Activated effector memory CD4-positive, alpha-beta T cell treated with anti-CD3 and anti-CD28 coated beads, Interleukin-2, amount 50 U/mL, for 16 hours (primary cell): ENCODE measurements around the gene TRIM51G.
"Not testable (repeated sequence)": the region's sequence is repeated elsewhere in the genome, so short reads cannot be mapped to it uniquely, and the experiment has no call there.

Experiments used
- DNase-seq: peaks from one replicate; pipeline ENCODE4 v3.0.0-alpha.2; 2020

The TRIM51G gene, protein sequence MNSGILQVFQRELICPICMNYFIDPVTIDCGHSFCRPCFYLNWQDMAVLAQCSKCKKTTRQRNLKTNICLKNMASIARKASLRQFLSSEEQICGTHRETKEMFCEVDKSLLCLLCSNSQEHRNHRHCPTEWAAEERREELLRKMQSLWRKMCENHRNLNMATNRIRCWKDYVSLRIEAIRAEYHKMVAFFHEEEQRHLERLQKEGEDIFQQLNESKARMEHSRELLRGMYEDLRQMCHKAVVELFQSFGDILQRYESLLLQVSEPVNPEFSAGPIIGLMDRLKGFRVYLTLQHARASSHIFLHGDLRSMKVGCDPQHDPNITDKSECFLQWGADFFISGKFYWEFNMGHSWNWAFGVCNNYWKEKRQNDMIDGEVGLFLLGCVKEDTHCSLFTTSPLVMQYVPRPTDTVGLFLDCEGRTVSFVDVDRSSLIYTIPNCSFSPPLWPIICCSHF

DNA sequence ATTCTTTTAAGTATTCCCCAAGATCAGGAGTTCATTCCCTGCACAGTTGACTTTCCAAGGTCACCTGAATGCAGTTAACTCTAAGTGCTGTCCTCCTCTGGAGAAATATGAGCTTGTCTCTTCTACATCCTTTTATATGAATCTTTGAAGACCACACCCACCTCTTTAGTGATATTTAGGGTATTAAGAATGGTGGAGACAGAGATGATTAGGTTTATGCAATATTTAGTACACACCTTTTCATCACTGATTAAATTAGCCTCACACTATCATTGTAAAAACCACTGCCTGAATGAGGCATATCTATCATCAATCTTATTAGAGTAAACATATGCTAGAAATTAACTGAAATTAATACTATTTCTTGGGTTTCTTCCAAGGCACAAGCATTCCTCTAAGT, at the start of gene TRIM51G:
Gene TRIM51G, minus strand, starts transcription at position 101 of the 400 bp plus-strand sequence. CDS start 2,190 bp downstream, outside the sequence.
- not testable (repeated sequence) for DNase-seq

DNA sequence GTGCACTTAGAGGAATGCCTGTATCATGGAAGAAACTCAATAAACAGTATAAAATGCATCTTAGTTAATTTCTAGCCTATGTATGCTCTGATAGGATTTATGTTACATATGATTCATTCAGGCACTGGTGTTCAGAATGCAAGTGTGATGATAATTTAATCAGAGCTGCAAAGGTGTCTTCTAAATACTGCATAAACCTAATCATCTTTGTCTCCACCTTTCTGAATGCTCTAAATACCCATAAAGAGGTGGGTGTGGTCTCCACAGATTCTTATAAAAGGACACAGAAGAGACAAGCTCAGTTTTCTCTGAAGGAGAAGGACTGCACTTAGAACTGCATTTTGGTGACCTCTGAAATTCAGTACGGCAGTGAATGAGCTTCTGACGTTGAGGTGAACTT, 44.8 kb upstream of the TRIM51G start, which contains the start of gene TRIM49B:
Gene TRIM49B, plus strand, starts transcription at position 301 of the 400 bp plus-strand sequence. CDS start 2,777 bp downstream, outside the sequence.
- DNase-seq: not testable (repeated sequence)

DNA sequence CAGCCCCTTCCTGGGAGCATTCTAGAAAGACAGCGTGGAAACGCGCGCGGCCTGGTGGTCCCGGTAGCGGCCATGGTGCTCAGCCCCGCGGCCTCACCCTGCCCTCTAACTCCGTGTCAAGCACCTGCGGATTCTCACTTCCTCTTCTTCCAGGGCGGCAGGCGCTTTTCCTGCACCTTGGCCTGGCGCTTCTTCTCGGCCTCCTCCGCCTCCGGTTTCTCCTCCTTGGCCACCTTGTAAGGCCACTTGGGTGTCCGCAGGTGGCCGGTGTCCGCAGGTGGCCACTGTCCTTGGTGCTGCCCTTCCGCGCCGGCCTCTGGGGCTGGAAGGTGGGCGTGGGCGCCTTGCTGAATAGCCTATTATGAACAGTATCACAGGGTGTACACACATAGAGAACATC, 15.1 kb downstream of the TRIM51G start:
- DNase-seq: not testable (repeated sequence)

DNA sequence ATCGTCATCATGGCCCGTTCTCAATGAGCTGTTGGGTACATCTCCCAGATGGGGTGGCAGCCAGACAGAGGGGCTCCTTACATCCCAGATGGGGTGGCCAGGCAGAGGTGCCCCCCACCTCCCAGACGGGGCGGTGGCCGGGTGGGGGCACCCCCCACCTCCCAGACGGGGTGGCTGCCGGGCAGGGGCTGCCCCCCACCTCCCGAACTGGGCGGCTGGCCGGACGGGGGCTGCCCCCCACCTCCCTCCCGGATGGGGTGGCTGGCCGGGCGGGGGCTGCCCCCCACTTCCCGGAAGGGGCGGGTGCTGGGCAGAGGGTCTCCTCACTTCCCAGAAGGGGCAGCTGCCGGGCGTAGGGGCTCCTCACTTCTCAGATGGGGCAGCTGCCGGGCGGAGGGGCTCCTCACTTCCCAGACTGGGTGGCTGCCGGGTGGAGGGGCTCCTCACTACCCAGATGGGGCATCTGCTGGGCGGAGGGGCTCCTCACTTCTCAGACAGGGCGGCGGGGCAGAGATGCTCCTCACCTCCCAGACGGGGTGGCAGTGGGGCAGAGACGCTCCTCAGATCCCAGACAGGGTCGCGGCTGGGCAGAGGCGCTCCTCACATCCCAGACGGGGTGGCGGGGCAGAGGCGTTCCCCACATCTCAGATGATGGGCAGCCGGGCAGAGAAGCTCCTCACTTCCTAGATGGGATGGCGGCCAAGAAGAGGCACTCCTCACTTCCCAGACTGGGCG, 28.2 kb downstream of the TRIM51G start:
- DNase-seq: not testable (repeated sequence)

DNA sequence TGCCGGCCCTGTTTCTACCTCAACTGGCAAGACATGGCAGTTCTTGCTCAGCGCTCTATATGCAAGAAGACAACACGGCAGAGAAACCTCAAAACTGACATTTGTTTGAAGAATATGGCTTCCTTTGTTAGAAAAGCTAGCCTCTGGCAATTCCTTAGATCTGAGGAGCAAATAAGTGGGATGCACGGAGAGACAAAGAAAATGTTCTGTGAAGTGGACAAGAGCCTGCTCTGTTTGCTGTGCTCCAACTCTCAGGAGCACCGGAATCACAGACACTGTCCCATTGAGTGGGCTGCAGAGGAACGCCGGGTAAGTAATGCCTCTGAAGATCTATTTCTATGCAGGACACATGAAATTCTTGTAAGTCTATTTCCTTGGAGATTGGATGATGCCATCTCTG, 37.9 kb downstream of the TRIM51G start:
- not testable (repeated sequence) for DNase-seq
